PC-3 (cell line): ENCODE measurements around the gene C19orf25. TPM values are rescaled to one million over a fixed set of nuclear protein-coding genes. Genes with fewer than 3 reads are reported as not detected.

Source experiments
- ATAC-seq: fragments of 200-7000 bp; cut with Tn5 transposase; 2 replicates; pipeline ENCODE4 v1.9.1; 2020; ENCODE audit warnings: mild to moderate bottlenecking, moderate library complexity
- BruUV-seq: library from RNA; stranded (reverse); fragments of 400-500 nt; replicated peaks from 2 replicates; lab custom pipeline; 2021; lab: Mats Ljungman, UMichigan
- CTCF ChIA-PET: fragments of 300-600 bp; sonication (Branson Sonifier 250); formaldehyde crosslinking; loops from one replicate; lab custom pipeline; 2022; ENCODE audit warnings: antibody characterized with exemption; lab: Charles Lee
- POLR2A ChIA-PET: fragments of 300-600 bp; sonication (Branson Sonifier 250); formaldehyde crosslinking; loops from one replicate; lab custom pipeline; 2022; ENCODE audit warnings: antibody characterized with exemption; ENCODE audit not compliant: unreplicated experiment; lab: Charles Lee
- DNase-seq: peaks from one replicate; pipeline ENCODE4 v3.0.0-alpha.2; 2015
- H2AFZ ChIP-seq: fragments of 300-600 bp; sonication (generic); 2 replicates; pipeline ENCODE4 v1.6.0; 2016; ENCODE audit warnings: antibody characterized with exemption, low read length
- H3F3A ChIP-seq: fragments of 300-600 bp; sonication (generic); one replicate; pipeline ENCODE4 v1.6.0; 2017; ENCODE audit warnings: antibody characterized with exemption, low read length, control low read depth, mild to moderate bottlenecking; ENCODE audit not compliant: unreplicated experiment
- H3K27ac ChIP-seq: fragments of 300-600 bp; sonication (generic); 2 replicates; pipeline ENCODE4 v1.5.1; 2016; ENCODE audit warnings: mild to moderate bottlenecking, low read length
- H3K27me3 ChIP-seq: fragments of 300-600 bp; sonication (generic); 2 replicates; pipeline ENCODE4 v1.6.1; 2016; ENCODE audit warnings: low read length, mixed read lengths
- H3K36me3 ChIP-seq: fragments of 300-600 bp; sonication (generic); 2 replicates; pipeline ENCODE4 v1.6.1; 2016; ENCODE audit warnings: low read depth, mixed run types, low read length, mixed read lengths
- H3K4me1 ChIP-seq: fragments of 300-600 bp; sonication (generic); 2 replicates; pipeline ENCODE4 v1.5.1; 2016; ENCODE audit warnings: low read length; ENCODE audit not compliant: insufficient read depth
- H3K4me2 ChIP-seq: fragments of 300-600 bp; sonication (generic); 2 replicates; pipeline ENCODE4 v1.6.0; 2016; ENCODE audit warnings: low read length
- H3K4me3 ChIP-seq: fragments of 300-600 bp; sonication (generic); 2 replicates; pipeline ENCODE4 v1.5.1; 2016; ENCODE audit warnings: mild to moderate bottlenecking, low read length, mixed read lengths
- H3K79me2 ChIP-seq: fragments of 300-600 bp; sonication (generic); 2 replicates; pipeline ENCODE4 v1.6.1; 2017; ENCODE audit warnings: low read length, mixed read lengths
- H3K9ac ChIP-seq: fragments of 300-600 bp; sonication (generic); 2 replicates; pipeline ENCODE4 v1.6.0; 2016; ENCODE audit warnings: mild to moderate bottlenecking, low read length
- H3K9me2 ChIP-seq: fragments of 300-600 bp; sonication (generic); replicated peaks from 2 replicates; pipeline ENCODE4 v1.6.1; 2016; ENCODE audit warnings: mixed run types, low read length, mixed read lengths
- H3K9me3 ChIP-seq: fragments of 300-600 bp; sonication (generic); 2 replicates; pipeline ENCODE4 v1.6.1; 2016; ENCODE audit warnings: low read length, mixed read lengths
- H4K20me1 ChIP-seq: fragments of 300-600 bp; sonication (generic); 2 replicates; pipeline ENCODE4 v1.6.1; 2016; ENCODE audit warnings: low read length, mixed read lengths
- CTCF ChIP-seq: fragments of 300-600 bp; sonication (generic); conservative IDR thresholded peaks from 2 replicates; pipeline ENCODE4 v1.5.1; 2017; ENCODE audit warnings: antibody characterized with exemption, low read depth, mild to moderate bottlenecking, low read length
- EZH2 ChIP-seq: fragments of 300-600 bp; sonication (generic); IDR thresholded peaks from one replicate; pipeline ENCODE4 v1.6.1; 2017; ENCODE audit warnings: antibody characterized with exemption, mild to moderate bottlenecking, low read length; ENCODE audit not compliant: unreplicated experiment
- EZH2phosphoT487 ChIP-seq: fragments of 300-600 bp; sonication (generic); IDR thresholded peaks from 2 replicates; pipeline ENCODE4 v1.6.1; 2018; ENCODE audit warnings: mild to moderate bottlenecking, antibody characterized with exemption, low read length, borderline replicate concordance
- intact Hi-C: fragments of 100-400 bp; cut with micrococcal nuclease; formaldehyde crosslinking; loops from 2 replicates; pipeline ENCODE4 v1.9.0; 2023
- total RNA-seq: library from RNA; depleted of rRNA; stranded (reverse); fragments of >200 nt; gene quantifications from 2 replicates; pipeline ENCODE4 v1.2.3, GENCODE V29; 2014

Gene C19orf25
- total RNA-seq, 1 experiment from 2014 or later = 45.0 TPM

GRCh38 chr19:1428738-1429391 is 50.1 kb downstream of the C19orf25 start:
- Histone ChIP-seq H3K9ac (no peak overlapping the region), H3F3A (no peaks in the 10 kb centered on the region)
- CTCF ChIA-PET = no interaction called here

DNA sequence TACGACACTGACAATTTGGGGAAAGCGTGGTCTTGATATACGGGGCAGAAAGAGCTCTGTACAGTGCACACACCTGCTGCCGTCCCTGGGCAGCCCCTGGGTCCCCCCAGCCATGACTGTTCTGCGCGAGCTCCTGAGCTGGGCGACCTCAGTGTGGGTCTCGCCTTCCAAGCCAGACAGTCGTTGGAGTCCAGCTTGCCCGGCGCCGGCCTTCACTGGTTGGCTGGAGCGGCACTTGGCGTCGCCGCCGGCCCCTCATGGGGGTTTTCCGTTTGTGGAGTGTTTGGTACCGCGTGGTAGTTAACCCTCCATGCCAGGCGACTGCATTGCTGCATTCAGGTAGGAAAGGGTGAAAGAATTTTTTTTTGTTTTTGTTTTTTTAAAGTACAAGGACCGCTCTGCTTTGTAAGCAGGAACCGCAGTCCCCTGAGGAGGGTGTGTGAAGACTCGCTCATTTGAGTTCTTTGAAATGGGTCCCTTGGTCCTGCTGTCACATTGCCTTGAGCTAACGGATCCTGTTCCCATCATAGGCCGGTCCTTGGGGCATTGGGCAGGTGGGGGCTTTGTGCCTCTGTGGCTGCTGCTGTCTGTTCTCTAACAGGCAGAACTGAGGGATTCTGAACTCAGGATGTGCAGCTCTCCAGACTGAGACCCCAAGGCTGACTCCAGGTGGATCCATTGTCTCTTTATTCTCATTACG is 51.6 kb downstream of the C19orf25 start:
- no peaks in the 10 kb centered on the region for H3F3A ChIP-seq
- no peak overlapping the region for H3K9ac ChIP-seq
- H4K20me1 ChIP-seq = no peaks in the 10 kb centered on the region
- BruUV-seq = no TSS peak
- DNase-seq (no peak), ATAC-seq (no peak)
- H3K4me2 ChIP-seq = no peak overlapping the region
- POLR2A ChIA-PET = no interaction called here
- H3K79me2 ChIP-seq = peaks cover 8% of the 10 kb centered on the region; the same call in 1 of the 2 replicates
- intact Hi-C loops = no loop called here
- H3K9me3 ChIP-seq = no peaks in the 10 kb centered on the region
- H3K4me3 ChIP-seq = no peak overlapping the region
- H3K36me3 ChIP-seq = peaks cover 13% of the 10 kb centered on the region; the same call in 1 of the 2 replicates
- H2AFZ ChIP-seq = no peak overlapping the region
- no peaks in the 10 kb centered on the region for H3K9me2 ChIP-seq
- TF ChIP-seq CTCF (no peak), EZH2 (no peak), EZH2phosphoT487 (no peak)
- CTCF ChIA-PET = no interaction called here
- H3K27me3 ChIP-seq = no peaks in the 10 kb centered on the region
- H3K27ac ChIP-seq = no peak overlapping the region
- H3K4me1 ChIP-seq = no peaks in the 10 kb centered on the region

More at GRCh38 chr19:1428738-1429391, 50.1 kb downstream of the C19orf25 start:
- Histone ChIP-seq H3K9me3 (no peaks in the 10 kb centered on the region), H3K36me3 (peaks cover 13% of the 10 kb centered on the region; the same call in 1 of the 2 replicates), H3K27ac (no peak overlapping the region), H3K4me1 (no peaks in the 10 kb centered on the region), H3K79me2 (no peaks in the 10 kb centered on the region), H3K9me2 (no peaks in the 10 kb centered on the region), H2AFZ (no peak overlapping the region), H3K27me3 (no peaks in the 10 kb centered on the region), H3K4me2 (no peak overlapping the region), H4K20me1 (no peaks in the 10 kb centered on the region), H3K4me3 (no peak overlapping the region)
- no TSS peak for BruUV-seq
- ATAC-seq (no peak; the same call in 1 of the 2 replicates), DNase-seq (no peak)
- POLR2A ChIA-PET = no interaction called here
- TF ChIP-seq CTCF (no peak), EZH2 (no peak), EZH2phosphoT487 (no peak)
- intact Hi-C loops = no loop called here

GRCh38 chr19:1426736-1427135 is 52.3 kb downstream of the C19orf25 start:
- CTCF ChIA-PET = no interaction called here
- DNase-seq = no peak
- no peaks in the 10 kb centered on the region for H3F3A ChIP-seq

More at GRCh38 chr19:1426736-1427135, 52.3 kb downstream of the C19orf25 start:
- no peak overlapping the region for H3K4me3 ChIP-seq
- POLR2A ChIA-PET = no interaction called here
- no TSS peak for BruUV-seq
- no peaks in the 10 kb centered on the region for H4K20me1 ChIP-seq
- ATAC-seq = no peak
- H3K9ac ChIP-seq = no peak overlapping the region
- no peak overlapping the region for H3K4me2 ChIP-seq
- peaks cover 13% of the 10 kb centered on the region; the same call in 1 of the 2 replicates for H3K36me3 ChIP-seq
- no peak overlapping the region for H2AFZ ChIP-seq
- no peaks in the 10 kb centered on the region for H3K4me1 ChIP-seq
- H3K27me3 ChIP-seq = no peaks in the 10 kb centered on the region
- H3K9me3 ChIP-seq = no peaks in the 10 kb centered on the region
- intact Hi-C loops = no loop called here
- H3K9me2 ChIP-seq = no peaks in the 10 kb centered on the region
- TF ChIP-seq EZH2 (no peak), EZH2phosphoT487 (no peak), CTCF (no peak)
- no peak overlapping the region for H3K27ac ChIP-seq
- H3K79me2 ChIP-seq = peaks cover 8% of the 10 kb centered on the region; the same call in 1 of the 2 replicates
